NCI-H146 treated with DMSO at 0.1 percent for 48 hours (cell line): ENCODE measurements around the gene SAMD4B.
A peak's percentile ranks its signal among the peaks of the same experiment; 100 is the strongest.
"Not testable (repeated sequence)": the region's sequence is repeated elsewhere in the genome, so short reads cannot be mapped to it uniquely, and the experiment has no call there.

Experiments
- DNase-seq: peaks from one replicate; lab custom pipeline; 2025; ENCODE audit not compliant: unreplicated experiment; lab: John Stamatoyannopoulos, UW

SAMD4B gene

GRCh38 chr19:39310558-39311311 lies 31.5 kb upstream of the SAMD4B start:
- DNase-seq, result no peak

- no peak for DNase-seq
These were observed 28.0 kb upstream of the SAMD4B start for GRCh38 chr19:39314016-39314728.

DNA sequence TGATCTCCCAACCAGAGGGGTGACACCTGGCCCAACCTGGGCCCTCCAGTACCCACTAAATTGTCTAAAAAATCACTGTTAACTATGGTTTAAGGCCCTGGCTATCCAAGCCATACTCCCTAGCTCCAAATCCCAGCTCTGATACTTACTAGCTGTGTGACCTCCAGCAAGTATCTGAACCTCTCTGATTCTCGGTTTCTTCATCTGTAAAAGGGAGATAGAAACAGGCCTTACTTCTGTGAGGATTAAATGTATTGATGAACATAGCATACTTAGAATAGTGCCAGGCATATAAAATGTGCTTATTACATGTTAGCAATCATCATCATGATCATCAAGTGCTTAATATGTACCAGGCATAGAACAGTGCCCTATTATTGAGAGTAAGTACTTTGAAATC lies 26.3 kb upstream of the SAMD4B start:
- no peak for DNase-seq

- no peak for DNase-seq
These were observed 25.4 kb upstream of the SAMD4B start for GRCh38 chr19:39316627-39317321.

GRCh38 chr19:39317476-39317875 lies 24.7 kb upstream of the SAMD4B start:
- DNase-seq, result no peak

DNA sequence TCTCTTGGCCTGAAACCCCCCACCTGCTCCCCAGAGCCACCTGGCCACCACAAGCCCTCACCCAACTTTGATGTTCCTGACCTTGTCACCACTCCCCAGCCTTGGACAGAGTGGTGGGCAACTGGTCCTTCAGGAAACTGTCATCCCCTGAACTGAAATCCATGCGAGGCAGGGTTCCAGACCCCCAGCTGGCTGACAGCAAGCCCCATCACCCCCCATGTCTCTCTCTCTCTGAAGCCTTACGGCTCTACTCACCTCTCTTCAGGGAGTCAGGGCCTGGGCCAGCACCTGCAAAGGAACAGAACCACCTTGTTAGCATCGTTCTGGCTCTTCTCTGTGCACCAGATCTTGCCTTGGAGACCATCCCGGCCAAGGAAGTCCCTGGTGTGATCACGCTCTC lies 24.1 kb upstream of the SAMD4B start:
- DNase-seq, result no peak

DNA sequence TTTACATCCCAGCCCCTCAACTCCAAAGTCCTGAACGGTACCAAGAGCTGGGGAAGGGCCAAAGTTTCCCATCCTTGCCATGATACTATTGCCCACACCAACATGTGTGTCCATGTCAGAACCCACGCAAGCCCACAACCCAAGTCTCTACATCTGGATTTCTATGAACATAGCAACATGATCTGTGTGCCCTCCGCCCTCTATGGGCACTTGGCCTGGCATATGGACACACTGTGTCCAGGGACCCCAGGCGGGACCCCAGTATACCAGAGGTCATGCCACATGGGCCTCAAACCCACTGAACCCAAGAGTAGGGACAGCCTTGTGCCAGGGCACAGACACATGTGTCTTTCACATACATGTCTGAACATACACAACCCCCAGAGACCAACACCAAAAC lies 23.5 kb upstream of the SAMD4B start:
- DNase-seq, result no peak

DNA sequence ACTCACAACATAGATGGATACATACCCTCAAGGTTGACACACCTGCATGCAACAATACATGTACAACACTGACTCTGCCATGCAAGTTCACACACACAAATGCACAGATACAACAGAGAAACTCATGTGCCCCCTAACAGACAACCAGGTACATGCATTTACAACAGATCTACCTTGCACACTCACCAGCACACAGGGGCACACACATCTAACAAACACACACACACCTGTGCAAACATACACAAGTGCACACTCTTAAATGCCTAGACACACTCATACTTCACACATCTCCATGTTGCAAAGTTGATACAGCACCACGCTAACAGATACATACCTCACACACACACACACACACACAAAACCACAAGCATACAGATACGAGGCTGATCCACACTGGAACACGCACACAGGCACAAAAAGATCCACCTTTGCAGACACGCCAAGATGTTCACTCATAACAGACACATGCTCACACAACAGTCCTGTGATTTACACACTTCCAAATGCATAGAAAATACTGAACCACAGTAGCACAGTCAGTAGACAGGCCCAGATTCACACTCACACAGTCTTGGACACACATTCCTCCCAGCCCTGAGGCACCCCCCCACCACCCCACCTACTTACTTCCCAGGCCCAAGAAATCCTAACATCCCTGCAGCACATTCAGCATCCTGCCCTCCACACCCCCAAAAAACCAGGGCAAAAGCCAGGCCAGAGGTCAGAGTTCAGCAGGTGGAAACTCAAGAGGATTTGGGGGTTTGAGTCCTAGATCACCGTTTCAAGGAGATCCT lies 22.9 kb upstream of the SAMD4B start:
- DNase-seq, result no peak

GRCh38 chr19:39319892-39320248 lies 22.4 kb upstream of the SAMD4B start:
- no peak for DNase-seq

GRCh38 chr19:39321117-39321831 lies 20.9 kb upstream of the SAMD4B start:
- no peak for DNase-seq

DNA sequence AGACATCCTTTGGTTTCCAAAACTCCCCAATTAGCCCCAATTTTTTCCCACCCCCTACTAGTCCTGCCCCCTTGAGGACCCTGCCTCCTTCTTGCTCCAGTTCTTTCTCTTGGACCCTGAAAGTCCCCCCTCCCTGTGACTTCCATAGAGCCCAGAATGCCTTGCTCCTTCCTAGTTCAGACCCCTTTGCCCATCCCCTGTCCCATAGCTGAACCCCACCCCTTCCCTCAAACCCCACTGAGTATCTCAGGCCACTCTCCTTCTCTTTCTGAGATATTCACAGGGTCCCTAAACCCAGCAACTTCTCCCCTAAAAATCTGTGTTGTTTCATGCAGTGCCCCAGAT lies 20.4 kb upstream of the SAMD4B start:
- DNase-seq, result no peak

DNA sequence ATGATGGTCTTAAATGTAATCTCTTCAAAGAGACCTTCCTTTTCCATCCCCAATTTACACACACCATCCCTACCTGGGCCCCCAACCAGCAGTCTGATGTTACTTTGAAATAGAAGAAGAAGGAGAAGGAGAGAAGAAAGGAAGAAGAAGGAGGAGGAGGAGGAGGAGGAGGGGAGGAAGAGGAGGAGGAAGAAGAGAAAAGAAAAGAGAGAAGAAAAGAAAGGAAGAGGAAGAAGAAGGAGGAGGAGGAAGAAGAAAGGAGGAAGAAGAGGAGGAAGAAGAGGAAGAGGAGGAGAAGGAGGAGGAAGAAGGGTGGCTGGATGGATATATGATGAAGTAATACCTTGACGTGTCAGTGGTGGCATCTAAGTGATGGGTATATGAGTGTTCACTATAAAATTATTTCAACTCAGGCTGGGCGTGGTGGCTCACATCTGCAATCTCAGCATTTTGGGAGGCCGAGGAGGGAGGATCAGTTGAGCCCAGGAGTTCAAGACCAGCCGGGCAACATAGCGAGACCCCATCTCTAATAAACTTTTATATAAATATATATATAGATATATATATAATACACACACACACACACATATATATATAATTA lies 17.9 kb upstream of the SAMD4B start:
- DNase-seq, result no peak

- DNase-seq, result no peak
These were observed 16.2 kb upstream of the SAMD4B start for GRCh38 chr19:39325778-39326665.

GRCh38 chr19:39327363-39328045 lies 14.7 kb upstream of the SAMD4B start:
- DNase-seq, result no peak

GRCh38 chr19:39328046-39328705 lies 14.0 kb upstream of the SAMD4B start:
- DNase-seq, result peak; percentile 61

DNA sequence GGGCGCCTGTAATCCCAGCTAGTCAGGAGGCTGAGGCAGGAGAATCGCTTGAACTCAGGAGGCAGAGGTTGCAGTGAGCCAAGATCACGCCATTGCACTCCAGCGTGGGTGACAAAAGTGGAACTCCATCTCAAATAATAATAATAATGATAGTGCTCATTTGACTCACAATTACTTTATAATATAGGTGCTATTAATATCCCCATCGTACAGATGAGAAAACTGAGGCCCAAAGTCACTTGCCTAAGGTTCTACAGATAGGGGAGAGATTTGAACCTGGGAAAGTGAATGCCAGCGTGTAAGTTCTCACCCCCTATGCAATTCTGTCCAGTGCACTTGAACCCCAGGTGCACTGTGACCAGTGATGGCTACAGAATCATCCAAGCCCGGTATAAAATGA lies 12.3 kb upstream of the SAMD4B start:
- no peak for DNase-seq

DNA sequence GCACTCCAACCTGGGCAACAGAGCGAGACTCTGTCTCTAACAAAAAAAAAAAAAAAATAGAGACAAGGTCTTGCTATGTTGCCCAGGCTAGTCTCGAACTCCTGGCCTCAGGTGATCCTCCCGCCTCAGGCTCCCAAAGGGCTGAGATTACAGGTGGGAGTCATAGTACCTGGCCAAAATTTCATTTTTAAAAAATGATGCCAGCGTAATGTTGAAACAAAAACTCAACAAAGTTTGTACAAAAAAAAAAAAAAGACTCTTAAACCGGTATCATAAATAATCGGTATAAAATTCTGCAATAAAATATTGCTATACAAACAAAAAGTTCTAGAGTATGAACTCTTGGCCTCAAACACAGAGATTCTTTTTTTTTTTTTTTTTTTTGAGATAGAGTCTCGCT lies 9.9 kb upstream of the SAMD4B start:
- DNase-seq, result no peak

- DNase-seq, result not testable (repeated sequence)
These were observed 9.5 kb upstream of the SAMD4B start for GRCh38 chr19:39332738-39333137.
